ENCODE measurements around the gene PCDHGA3.
A peak's percentile ranks its signal among the peaks of the same experiment; 100 is the strongest.
"Not testable (repeated sequence)": the region's sequence is repeated elsewhere in the genome, so short reads cannot be mapped to it uniquely, and the experiment has no call there.

PCDHGA3 gene

DNA sequence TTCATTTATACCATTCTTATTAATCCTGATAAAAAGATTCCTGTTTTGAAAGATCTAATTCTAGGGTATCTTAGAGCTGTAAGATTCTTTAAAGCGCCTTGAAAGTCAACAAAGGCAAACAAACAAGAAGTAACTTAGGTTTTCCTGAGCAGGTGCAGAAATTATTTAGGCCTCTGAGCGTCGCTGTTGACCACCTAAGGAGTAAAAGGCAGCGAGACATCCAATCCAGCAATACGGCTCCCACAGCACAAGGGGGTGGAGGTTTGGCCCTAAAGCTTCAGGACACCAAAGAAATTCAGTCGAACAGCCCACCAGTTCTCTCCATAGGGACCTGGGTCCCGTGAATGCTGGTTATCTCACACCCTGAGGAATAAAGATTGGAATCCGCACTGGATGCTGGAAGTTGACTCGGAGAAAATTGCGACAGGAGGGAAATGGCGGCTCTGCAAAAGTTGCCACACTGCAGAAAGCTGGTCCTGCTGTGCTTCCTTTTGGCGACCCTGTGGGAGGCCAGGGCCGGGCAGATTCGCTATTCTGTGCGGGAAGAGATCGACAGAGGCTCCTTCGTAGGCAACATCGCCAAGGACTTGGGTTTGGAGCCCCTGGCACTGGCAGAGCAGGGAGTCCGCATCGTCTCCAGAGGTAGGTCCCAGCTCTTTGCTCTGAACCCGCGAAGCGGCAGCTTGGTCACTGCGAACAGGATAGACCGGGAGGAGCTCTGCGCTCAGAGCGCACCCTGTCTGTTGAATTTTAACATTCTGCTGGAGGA is 4.9 kb upstream of the PCDHGA3 start, which contains the start of gene PCDHGA2:
TSS of gene PCDHGA2 (plus strand) at position 223 of the 769 bp plus-strand sequence.
- H3K4me3 ChIP-seq (ENCODE audit: low read length) = peak within 1 kb of the TSS; percentile 47
- DNase-seq (ENCODE audit: low read depth) = peak; percentile 64
- TF ChIP-seq, protein P1, sequence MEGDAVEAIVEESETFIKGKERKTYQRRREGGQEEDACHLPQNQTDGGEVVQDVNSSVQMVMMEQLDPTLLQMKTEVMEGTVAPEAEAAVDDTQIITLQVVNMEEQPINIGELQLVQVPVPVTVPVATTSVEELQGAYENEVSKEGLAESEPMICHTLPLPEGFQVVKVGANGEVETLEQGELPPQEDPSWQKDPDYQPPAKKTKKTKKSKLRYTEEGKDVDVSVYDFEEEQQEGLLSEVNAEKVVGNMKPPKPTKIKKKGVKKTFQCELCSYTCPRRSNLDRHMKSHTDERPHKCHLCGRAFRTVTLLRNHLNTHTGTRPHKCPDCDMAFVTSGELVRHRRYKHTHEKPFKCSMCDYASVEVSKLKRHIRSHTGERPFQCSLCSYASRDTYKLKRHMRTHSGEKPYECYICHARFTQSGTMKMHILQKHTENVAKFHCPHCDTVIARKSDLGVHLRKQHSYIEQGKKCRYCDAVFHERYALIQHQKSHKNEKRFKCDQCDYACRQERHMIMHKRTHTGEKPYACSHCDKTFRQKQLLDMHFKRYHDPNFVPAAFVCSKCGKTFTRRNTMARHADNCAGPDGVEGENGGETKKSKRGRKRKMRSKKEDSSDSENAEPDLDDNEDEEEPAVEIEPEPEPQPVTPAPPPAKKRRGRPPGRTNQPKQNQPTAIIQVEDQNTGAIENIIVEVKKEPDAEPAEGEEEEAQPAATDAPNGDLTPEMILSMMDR (conservative IDR thresholded peaks at IDR 0.05; ENCODE audit: low read length) = peak; percentile 66

DNA sequence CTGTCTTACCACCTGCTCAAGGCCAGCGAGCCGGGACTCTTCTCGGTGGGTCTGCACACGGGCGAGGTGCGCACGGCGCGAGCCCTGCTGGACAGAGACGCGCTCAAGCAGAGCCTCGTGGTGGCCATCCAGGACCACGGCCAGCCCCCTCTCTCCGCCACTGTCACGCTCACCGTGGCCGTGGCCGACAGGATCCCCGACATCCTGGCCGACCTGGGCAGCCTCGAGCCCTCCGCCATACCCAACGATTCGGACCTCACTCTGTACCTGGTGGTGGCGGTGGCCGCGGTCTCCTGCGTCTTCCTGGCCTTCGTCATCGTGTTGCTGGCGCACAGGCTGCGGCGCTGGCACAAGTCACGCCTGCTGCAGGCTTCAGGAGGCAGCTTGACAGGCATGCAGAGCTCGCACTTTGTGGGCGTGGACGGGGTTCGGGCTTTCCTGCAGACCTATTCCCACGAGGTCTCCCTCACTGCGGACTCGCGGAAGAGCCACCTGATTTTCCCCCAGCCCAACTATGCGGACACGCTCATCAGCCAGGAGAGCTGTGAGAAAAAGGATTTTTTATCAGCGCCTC is 2.8 kb upstream of the PCDHGA3 start:
- DNase-seq (ENCODE audit: low read depth); H3K4me3 ChIP-seq (ENCODE audit: low read length): not testable (repeated sequence)

DNA sequence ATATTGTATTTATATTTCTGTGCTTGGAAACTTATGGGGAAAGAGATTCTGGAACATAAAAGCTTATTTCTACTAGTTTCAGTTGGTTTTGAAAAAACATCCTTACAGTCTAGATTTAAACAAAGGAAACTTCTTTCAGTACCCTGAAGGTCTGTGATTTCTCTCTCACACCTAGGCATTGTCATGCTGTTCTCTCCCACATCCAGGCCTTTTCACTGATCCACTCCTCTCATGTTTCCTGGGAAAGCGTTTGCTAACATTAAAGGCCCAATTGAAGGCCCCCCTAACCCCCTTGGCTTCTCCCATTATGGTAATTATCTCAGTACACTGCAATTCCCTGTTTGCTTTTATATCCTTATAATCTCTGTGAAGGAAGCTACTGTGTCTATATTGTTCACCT is 856 bp upstream of the PCDHGA3 start:
- no peak overlapping the region for H3K4me3 ChIP-seq (ENCODE audit: low read length)
- TF ChIP-seq, protein P1 (conservative IDR thresholded peaks at IDR 0.05; ENCODE audit: low read length) = no peak
- DNase-seq (ENCODE audit: low read depth) = no peak

DNA sequence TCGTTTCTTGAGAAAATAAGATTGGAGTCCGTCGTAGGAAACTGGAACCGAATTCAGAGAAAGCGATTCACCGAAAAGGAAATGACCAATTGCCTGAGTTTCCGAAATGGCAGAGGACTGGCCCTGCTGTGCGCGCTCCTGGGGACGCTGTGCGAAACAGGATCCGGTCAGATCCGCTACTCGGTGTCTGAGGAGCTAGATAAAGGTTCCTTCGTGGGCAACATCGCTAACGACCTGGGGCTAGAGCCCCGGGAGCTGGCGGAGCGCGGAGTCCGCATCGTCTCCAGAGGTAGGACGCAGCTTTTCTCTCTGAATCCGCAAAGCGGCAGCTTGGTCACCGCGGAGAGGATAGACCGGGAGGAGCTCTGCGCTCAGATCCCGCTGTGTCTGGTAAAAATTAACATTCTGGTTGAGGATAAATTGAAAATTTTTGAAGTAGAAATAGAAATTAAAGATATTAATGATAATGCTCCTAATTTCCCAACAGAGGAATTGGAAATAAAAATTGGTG is 379 bp downstream of the PCDHGA3 start:
- H3K4me3 ChIP-seq (ENCODE audit: low read length) = peak overlapping the region; percentile 48
- TF ChIP-seq, protein P1 (conservative IDR thresholded peaks at IDR 0.05; ENCODE audit: low read length) = no peak
- no peak for DNase-seq (ENCODE audit: low read depth)

DNA sequence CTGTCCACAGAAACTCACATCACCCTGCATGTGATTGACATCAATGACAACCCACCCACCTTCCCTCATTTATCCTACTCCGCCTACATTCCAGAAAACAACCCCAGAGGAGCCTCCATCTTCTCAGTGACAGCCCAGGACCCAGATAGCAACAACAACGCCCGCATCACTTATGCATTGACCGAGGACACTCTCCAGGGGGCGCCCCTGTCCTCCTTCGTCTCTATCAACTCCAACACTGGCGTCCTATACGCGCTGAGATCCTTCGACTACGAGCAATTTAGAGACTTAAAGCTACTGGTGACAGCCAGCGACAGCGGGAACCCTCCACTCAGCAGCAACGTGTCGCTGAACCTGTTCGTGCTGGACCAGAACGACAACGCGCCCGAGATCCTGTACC is 1.7 kb downstream of the PCDHGA3 start:
- TF ChIP-seq, protein P1 (conservative IDR thresholded peaks at IDR 0.05; ENCODE audit: low read length) = no peak
- no peak for DNase-seq (ENCODE audit: low read depth)
- no peak overlapping the region for H3K4me3 ChIP-seq (ENCODE audit: low read length)

DNA sequence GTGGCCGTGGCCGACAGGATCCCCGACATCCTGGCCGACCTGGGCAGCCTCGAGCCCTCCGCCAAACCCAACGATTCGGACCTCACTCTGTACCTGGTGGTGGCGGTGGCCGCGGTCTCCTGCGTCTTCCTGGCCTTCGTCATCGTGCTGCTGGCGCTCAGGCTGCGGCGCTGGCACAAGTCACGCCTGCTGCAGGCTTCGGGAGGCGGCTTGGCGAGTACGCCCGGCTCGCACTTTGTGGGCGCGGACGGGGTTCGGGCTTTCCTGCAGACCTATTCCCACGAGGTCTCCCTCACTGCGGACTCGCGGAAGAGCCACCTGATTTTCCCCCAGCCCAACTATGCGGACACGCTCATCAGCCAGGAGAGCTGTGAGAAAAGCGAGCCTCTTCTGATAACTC is 2.4 kb downstream of the PCDHGA3 start:
- not testable (repeated sequence) for H3K4me3 ChIP-seq (ENCODE audit: low read length); DNase-seq (ENCODE audit: low read depth)

DNA sequence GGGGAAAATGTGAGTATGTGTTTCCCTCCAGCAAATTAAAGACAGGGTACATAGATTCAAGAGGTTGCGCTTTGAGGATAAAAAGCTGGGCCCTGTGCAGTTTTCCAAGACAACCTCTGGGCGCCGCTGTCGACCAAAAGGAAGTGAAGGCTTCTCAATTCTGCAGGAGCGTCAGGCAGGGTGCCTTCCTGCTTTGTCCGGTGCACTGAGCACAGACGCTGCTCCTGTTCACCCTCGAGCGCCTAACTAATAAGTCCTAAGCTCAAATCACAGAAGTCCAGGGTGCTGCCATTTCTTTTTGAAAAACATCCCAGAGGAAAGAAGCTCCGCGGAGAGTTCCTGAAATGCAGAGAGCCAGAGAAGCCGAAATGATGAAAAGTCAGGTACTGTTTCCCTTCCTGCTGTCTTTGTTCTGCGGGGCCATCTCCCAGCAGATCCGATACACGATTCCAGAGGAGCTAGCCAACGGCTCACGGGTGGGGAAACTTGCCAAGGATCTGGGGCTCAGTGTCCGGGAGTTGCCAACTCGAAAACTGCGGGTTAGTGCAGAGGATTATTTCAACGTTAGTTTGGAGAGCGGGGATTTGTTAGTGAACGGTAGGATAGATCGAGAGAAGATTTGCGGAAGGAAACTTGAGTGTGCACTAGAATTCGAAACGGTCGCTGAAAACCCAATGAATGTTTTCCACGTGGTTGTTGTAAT is 6.4 kb downstream of the PCDHGA3 start, which contains the start of gene PCDHGB1:
TSS of gene PCDHGB1 (plus strand) at position 183 of the 703 bp plus-strand sequence. CDS start at position 345, 162 bp downstream.
- H3K4me3 ChIP-seq (ENCODE audit: low read length) = peak within 1 kb of the TSS; percentile 59
- TF ChIP-seq, protein P1 (conservative IDR thresholded peaks at IDR 0.05; ENCODE audit: low read length) = peak; percentile 72
- DNase-seq (ENCODE audit: low read depth) = peak; percentile 69
